SK-MEL-5 (cell line): ENCODE data around the gene ANKRD61. TPM values are rescaled to one million over a fixed set of nuclear protein-coding genes. Genes with fewer than 3 reads are reported as not detected.

Experiments
- small RNA-seq, 2 experiments: library from RNA; depleted of rRNA; stranded (forward); fragments of <200 nt; gene quantifications; one replicate each; pipeline ENCODE3, GENCODE V24; 2014
- total RNA-seq: library from RNA; depleted of rRNA; stranded (reverse); fragments of >200 nt; shearing (Covaris generic); gene quantifications from 2 replicates; pipeline ENCODE4 v1.2.3, GENCODE V29; 2014; rRNA removed

Gene ANKRD61
- total RNA-seq, 1 experiment from 2014 or later: 0.50 TPM

Small RNA genes within 50 kb of the gene (small RNA-seq; reads per million reads assigned to genes)
- gene RF00019: 0 reads per million in 2 experiments
- 0 reads per million in 2 experiments for gene RNU6-218P
- 4.2 to 5.8 reads per million in 2 experiments for gene SNORA80D

Other genes with a start within 250 kb of the ANKRD61 start
- gene RNF216, start 249.7 kb upstream of the ANKRD61 start, total RNA-seq: 38.0 and 40.0 TPM in 2 replicates
- gene OCM, start 150.6 kb upstream of the ANKRD61 start, total RNA-seq: not detected in 2 replicates
- gene CCZ1, start 132.6 kb upstream of the ANKRD61 start, total RNA-seq: 103 and 104 TPM in 2 replicates
- 0.34 TPM in 1 of 2 replicates, not detected in the other for gene RSPH10B, start 60.7 kb upstream of the ANKRD61 start, total RNA-seq
- 42.8 and 43.3 TPM in 2 replicates for gene PMS2, start 22.3 kb upstream of the ANKRD61 start, total RNA-seq
- gene AIMP2, start 22.1 kb upstream of the ANKRD61 start, total RNA-seq: 151 and 172 TPM in 2 replicates
- 111 and 125 TPM in 2 replicates for gene EIF2AK1, start 27.8 kb downstream of the ANKRD61 start, total RNA-seq
- 6.1 TPM in 2 replicates for gene USP42, start 73.6 kb downstream of the ANKRD61 start, total RNA-seq
- 70.3 and 75.0 TPM in 2 replicates for gene CYTH3, start 241.2 kb downstream of the ANKRD61 start, total RNA-seq